Tibial nerve (tissue), 4 donors: ENCODE data around the gene HTRA3.

ENCODE experiments used
- EP300 ChIP-seq, 2 donors: sonication (generic); formaldehyde crosslinking; IDR thresholded peaks; one replicate each; pipeline ENCODE4 v1.6.1; 2017; ENCODE audit warnings: antibody characterized with exemption in 2 of 2, mild to moderate bottlenecking in 1 of 2
- POLR2A ChIP-seq, 2 donors: fragments of 450-650 bp; IDR thresholded peaks; one replicate each; pipeline ENCODE4 v1.6.1; 2017; ENCODE audit warnings: antibody characterized with exemption in 2 of 2, mild to moderate bottlenecking in 2 of 2, moderate library complexity in 2 of 2
- TF ChIP-seq, protein P1 (sequence below), 5 experiments: fragments of 200-600 bp in 3 of 5; fragments of 450-650 bp in 2 of 5; sonication (generic) in 3 of 5; IDR thresholded peaks; one replicate each; pipeline ENCODE4 v1.5.1; 2016 to 2019; ENCODE audit warnings: antibody characterized with exemption in 5 of 5, mild to moderate bottlenecking in 3 of 5, moderate library complexity in 2 of 5

DNA sequence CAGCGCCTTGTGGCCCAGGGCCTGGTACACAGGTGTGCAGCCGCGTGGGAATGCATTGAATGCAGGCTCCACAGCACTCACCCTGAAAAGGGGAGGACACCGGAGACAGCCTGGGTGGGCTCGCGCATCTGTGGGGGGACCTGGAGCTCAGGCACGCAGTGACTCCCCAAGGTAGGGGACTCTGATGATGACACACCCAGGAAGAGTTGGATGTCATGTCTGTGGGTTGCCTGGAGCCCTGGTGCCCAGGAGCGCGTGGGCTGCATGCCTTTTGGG lies 32.7 kb upstream of the HTRA3 start:
- no peak for TF ChIP-seq POLR2A (IDR thresholded peaks at IDR 0.05)
- TF ChIP-seq, protein P1, sequence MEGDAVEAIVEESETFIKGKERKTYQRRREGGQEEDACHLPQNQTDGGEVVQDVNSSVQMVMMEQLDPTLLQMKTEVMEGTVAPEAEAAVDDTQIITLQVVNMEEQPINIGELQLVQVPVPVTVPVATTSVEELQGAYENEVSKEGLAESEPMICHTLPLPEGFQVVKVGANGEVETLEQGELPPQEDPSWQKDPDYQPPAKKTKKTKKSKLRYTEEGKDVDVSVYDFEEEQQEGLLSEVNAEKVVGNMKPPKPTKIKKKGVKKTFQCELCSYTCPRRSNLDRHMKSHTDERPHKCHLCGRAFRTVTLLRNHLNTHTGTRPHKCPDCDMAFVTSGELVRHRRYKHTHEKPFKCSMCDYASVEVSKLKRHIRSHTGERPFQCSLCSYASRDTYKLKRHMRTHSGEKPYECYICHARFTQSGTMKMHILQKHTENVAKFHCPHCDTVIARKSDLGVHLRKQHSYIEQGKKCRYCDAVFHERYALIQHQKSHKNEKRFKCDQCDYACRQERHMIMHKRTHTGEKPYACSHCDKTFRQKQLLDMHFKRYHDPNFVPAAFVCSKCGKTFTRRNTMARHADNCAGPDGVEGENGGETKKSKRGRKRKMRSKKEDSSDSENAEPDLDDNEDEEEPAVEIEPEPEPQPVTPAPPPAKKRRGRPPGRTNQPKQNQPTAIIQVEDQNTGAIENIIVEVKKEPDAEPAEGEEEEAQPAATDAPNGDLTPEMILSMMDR (IDR thresholded peaks at IDR 0.05) = no peak
- TF ChIP-seq EP300 (IDR thresholded peaks at IDR 0.05) = no peak
